Adrenal gland (tissue), 12 donors: ENCODE data around the gene MARCHF9. TPM values are rescaled to one million over a fixed set of nuclear protein-coding genes. Genes with fewer than 3 reads are reported as not detected.

ENCODE experiments used
- DNase-seq, 7 donors: peaks; one replicate each; pipeline ENCODE4 v3.0.0-alpha.2; 2019 to 2020
- H3K27ac ChIP-seq, 5 donors: fragments of 200-600 bp; sonication (generic) in 4 of 5; 1 replicate in 3 of 5; 2 replicates in 2 of 5; pipeline versions ENCODE4 v1.5.1 to v1.8.0; 2016 to 2020; ENCODE audit warnings: mild to moderate bottlenecking in 1 of 5
- H3K27me3 ChIP-seq: fragments of 200-600 bp; 2 replicates; pipeline ENCODE4 v1.8.0; 2021
- H3K36me3 ChIP-seq, 2 donors: fragments of 200-600 bp; replicated peaks in 1 of 2; 1 replicate in 1 of 2; 2 replicates in 1 of 2; pipeline versions ENCODE4 v1.5.1 to v1.8.0; 2018 to 2022
- H3K4me1 ChIP-seq, 2 donors: fragments of 200-600 bp; replicated peaks in 1 of 2; 1 replicate in 1 of 2; 2 replicates in 1 of 2; pipeline versions ENCODE4 v1.5.1 to v1.8.0; 2018 to 2021
- H3K4me3 ChIP-seq, 4 donors: fragments of 200-600 bp; sonication (generic) in 3 of 4; one replicate each; pipeline ENCODE4 v1.5.1; 2016 to 2018
- H3K9me3 ChIP-seq, 3 donors: fragments of 200-600 bp; sonication (generic) in 1 of 3; replicated peaks in 1 of 3; 1 replicate in 2 of 3; 2 replicates in 1 of 3; pipeline versions ENCODE4 v1.5.1 to v1.8.0; 2016 to 2021
- CTCF ChIP-seq, 6 experiments: fragments of 450-650 bp in 4 of 6; fragments of 200-600 bp in 2 of 6; sonication (generic) in 1 of 6; IDR thresholded peaks; 1 replicate in 5 of 6; 2 replicates in 1 of 6; pipeline versions ENCODE4 v1.5.1 to v1.8.0; 2016 to 2021; ENCODE audit warnings: antibody characterized with exemption in 6 of 6, mild to moderate bottlenecking in 2 of 6, moderate library complexity in 1 of 6
- POLR2A ChIP-seq, 2 donors: fragments of 450-650 bp; IDR thresholded peaks; one replicate each; pipeline ENCODE4 v1.6.1; 2017; ENCODE audit warnings: antibody characterized with exemption in 2 of 2, mild to moderate bottlenecking in 2 of 2, moderate library complexity in 1 of 2
- WGBS, 4 donors: extraction: QIAGEN DNeasy Blood & Tissue Kit in 2 of 4; methylation state at CpG; one replicate each; pipeline versions ENCODE4 v1.1.5 to v1.1.7; 2013 to 2017; 5-methylcytosine and 5-hydroxymethylcytosine counted together
- intact Hi-C, 2 donors: fragments of 100-400 bp; cut with DNase I; formaldehyde crosslinking; loops; one replicate each; pipeline versions ENCODE4 v1.14.1 to v1.15.0; 2022 to 2023
- polyA plus RNA-seq, 3 donors: library from polyadenylated mRNA; stranded (reverse); fragments of 200-250 nt in 2 of 3; fragments of 350-450 nt in 1 of 3; fragmentation: Illumina TruSeq in 1 of 3; extraction: RNeasy Lipid Tissue Mini Kit (QIAGEN cat#74804) in 1 of 3; gene quantifications; one replicate each; pipeline ENCODE4 v1.2.3, GENCODE V29; 2013 to 2014
- total RNA-seq, 9 donors: library from RNA; depleted of rRNA in 4 of 9; stranded (reverse); fragments of >200 nt in 4 of 9; fragments of 120-200 nt in 1 of 9; fragmentation: NEBNext Ultra II Directional in 1 of 9; extraction: Animal tissue kit (Norgen Biotek cat#: 25700) in 1 of 9; gene quantifications; one replicate each; pipeline versions ENCODE4 v1.1.0 to v1.2.4, GENCODE V29; 2013 to 2023
- donor health status: healthy with polysubstance abuse.
- donor health status: Bipolar disorder and iron deficiency.
- donor health status: DM: yes; HTN: yes; CAD: no.
- donor health status: DM: no; HTN: no; CAD: no.
- donor health status: DM: no; HTN: no; CAD: no.
- donor health status: DM: yes; HTN: yes; CAD: no.

MARCHF9 gene
- total and polyA plus RNA-seq, 12 donors = 6.7 to 45.1 (median 16.6) TPM

- TF ChIP-seq CTCF (IDR thresholded peaks at IDR 0.05) (no peak), POLR2A (IDR thresholded peaks at IDR 0.05) (no peak)
- no peaks in the 10 kb centered on the region for H3K27me3 ChIP-seq
- peaks cover 0 to 32% of the 10 kb centered on the region in 2 donors for H3K36me3 ChIP-seq
- 66 to 81% (median 75%) methylated on average over 2 of the region's 2 CpGs for WGBS, 4 donors
- peaks cover 14 to 19% of the 10 kb centered on the region in 2 donors for H3K4me1 ChIP-seq
- no peak overlapping the region for H3K27ac ChIP-seq
- no peak overlapping the region for H3K4me3 ChIP-seq
- no peak for DNase-seq
- no peaks in the 10 kb centered on the region for H3K9me3 ChIP-seq
- intact Hi-C loops = no loop called here
Observed at GRCh38 chr12:57723630-57723962, 31.3 kb upstream of the MARCHF9 start.

GRCh38 chr12:57724003-57724935 lies 30.6 kb upstream of the MARCHF9 start:
- H3K36me3 ChIP-seq = peaks cover 0 to 25% of the 10 kb centered on the region in 2 donors
- WGBS, 4 donors = 67 to 88% (median 71%) methylated on average over 9 to 12 of the region's 12 CpGs
- H3K27ac ChIP-seq = no peak overlapping the region
- DNase-seq = peak in 2 of 7 donors; percentile 20 to 46
- H3K4me1 ChIP-seq = peaks cover 14 to 19% of the 10 kb centered on the region in 2 donors
- TF ChIP-seq POLR2A (IDR thresholded peaks at IDR 0.05) = no peak
- TF ChIP-seq CTCF (IDR thresholded peaks at IDR 0.05) = no peak
- intact Hi-C loops = no loop called here
- no peaks in the 10 kb centered on the region for H3K27me3 ChIP-seq
- H3K4me3 ChIP-seq = no peak overlapping the region
- no peaks in the 10 kb centered on the region for H3K9me3 ChIP-seq

GRCh38 chr12:57724936-57725740 lies 29.8 kb upstream of the MARCHF9 start:
- Histone ChIP-seq H3K27me3 (no peaks in the 10 kb centered on the region), H3K36me3 (peaks cover 0 to 16% of the 10 kb centered on the region in 2 donors), H3K9me3 (no peaks in the 10 kb centered on the region), H3K4me3 (no peak overlapping the region), H3K4me1 (peaks cover 14 to 19% of the 10 kb centered on the region in 2 donors), H3K27ac (no peak overlapping the region)
- intact Hi-C loops = loop anchor here in 1 of 2 donors (5.0 kb wide), 1 partner anchor 47 kb away; the partner anchor contains the start of genes EEF1AKMT3 and METTL1
- no peak for TF ChIP-seq CTCF (IDR thresholded peaks at IDR 0.05)
- TF ChIP-seq POLR2A (IDR thresholded peaks at IDR 0.05) = no peak
- peak in 2 of 7 donors; percentile 21 to 50 for DNase-seq
- WGBS, 4 donors = 41 to 71% (median 51%) methylated on average over 5 to 11 of the region's 11 CpGs

GRCh38 chr12:57725851-57726150 lies 29.1 kb upstream of the MARCHF9 start:
- intact Hi-C loops = loop anchor here in 1 of 2 donors (5.0 kb wide), 1 partner anchor 46 kb away; the partner anchor contains the start of genes EEF1AKMT3 and METTL1
- no peak overlapping the region for H3K27ac ChIP-seq
- H3K4me1 ChIP-seq = peaks cover 14 to 19% of the 10 kb centered on the region in 2 donors
- H3K27me3 ChIP-seq = no peaks in the 10 kb centered on the region
- peak overlapping the region in 1 of 4 donors; percentile 85 for H3K4me3 ChIP-seq
- WGBS, 4 donors = 0 to 14% (median 10%) methylated on average over 2 to 10 of the region's 10 CpGs
- DNase-seq = no peak
- no peaks in the 10 kb centered on the region for H3K9me3 ChIP-seq
- peaks cover 0 to 10% of the 10 kb centered on the region in 2 donors for H3K36me3 ChIP-seq
- TF ChIP-seq POLR2A (IDR thresholded peaks at IDR 0.05) = no peak
- no peak for TF ChIP-seq CTCF (IDR thresholded peaks at IDR 0.05)
